GM12892 (cell line): ENCODE measurements around the gene ZBED3.
A peak's percentile ranks its signal among the peaks of the same experiment; 100 is the strongest.

Experiments used
- DNase-seq: peaks from one replicate; pipeline ENCODE4 v3.0.0; 2011; ENCODE audit not compliant: insufficient read length
- FAIRE-seq: peaks from 2 replicates; lab custom pipeline; 2011; peaks lifted over from hg19 to GRCh38; lab: Jason Lieb, UNC
- POLR2A ChIP-seq: IDR thresholded peaks from 2 replicates; pipeline ENCODE4 v1.6.1; 2011; ENCODE audit warnings: low read depth, low read length, control low read depth
- POLR2AphosphoS5 ChIP-seq: IDR thresholded peaks from 2 replicates; pipeline ENCODE4 v1.6.1; 2011; ENCODE audit warnings: low read depth, low read length, control low read depth
- TAF1 ChIP-seq: IDR thresholded peaks from 2 replicates; pipeline ENCODE4 v1.6.1; 2011; ENCODE audit warnings: low read depth, mild to moderate bottlenecking, control low read depth, low read length, borderline replicate concordance

ZBED3 gene

DNA sequence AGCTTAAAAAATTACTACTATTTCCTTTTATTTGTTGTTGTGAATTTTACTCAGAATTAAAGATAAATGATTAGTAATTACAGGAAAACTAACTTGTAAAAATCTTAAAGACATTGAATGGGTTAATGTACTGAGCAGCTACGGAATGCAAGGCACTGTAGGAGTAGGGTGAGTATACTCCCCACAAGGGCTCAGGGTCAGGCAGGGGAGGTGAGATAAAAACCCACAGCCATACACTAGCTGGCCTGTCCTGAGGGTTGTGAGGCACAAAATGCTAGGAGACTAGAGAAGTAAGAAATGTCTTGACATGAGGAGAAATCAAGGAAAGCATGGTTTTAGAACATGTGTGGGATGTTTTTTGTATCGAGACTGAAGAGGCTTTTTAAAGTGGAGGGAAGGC, 13.4 kb downstream of the ZBED3 start:
- DNase-seq = no peak
- no peak for FAIRE-seq

DNA sequence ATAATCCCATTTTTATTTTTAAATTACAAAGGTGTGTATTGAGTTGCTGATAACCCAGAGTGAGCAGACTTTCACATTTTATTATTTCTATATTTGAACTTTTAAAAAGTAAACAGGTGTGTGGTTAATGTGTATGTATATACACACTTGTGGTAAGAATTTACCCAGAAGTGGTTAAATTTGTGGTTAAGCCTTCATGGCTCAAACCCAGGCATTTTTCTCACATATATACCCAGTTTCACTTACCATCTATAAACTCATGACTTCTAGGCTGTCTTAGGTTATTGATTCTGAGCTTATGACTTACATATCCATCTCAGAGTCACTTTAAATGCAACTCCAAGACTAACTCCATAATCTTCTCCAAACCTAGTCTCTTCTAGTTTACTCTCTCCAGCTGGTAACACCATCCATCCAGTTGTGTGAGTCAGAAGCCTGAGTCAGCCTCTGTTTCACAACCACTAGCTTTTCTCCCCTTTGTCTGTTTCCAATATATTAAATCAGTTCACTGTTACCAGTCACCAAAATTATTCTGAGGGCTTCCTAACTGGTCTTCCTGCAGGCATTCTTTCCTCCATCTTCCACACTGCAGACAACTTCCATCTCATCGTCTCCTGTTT, 20.2 kb downstream of the ZBED3 start:
- DNase-seq (no peak), FAIRE-seq (no peak)
- TF ChIP-seq TAF1 = no peak
- TF ChIP-seq POLR2AphosphoS5 = no peak
- TF ChIP-seq POLR2A = no peak

More for the DNA sequence above, 13.4 kb downstream of the ZBED3 start:
- TF ChIP-seq TAF1 (no peak), POLR2AphosphoS5 (no peak), POLR2A (no peak)

DNA sequence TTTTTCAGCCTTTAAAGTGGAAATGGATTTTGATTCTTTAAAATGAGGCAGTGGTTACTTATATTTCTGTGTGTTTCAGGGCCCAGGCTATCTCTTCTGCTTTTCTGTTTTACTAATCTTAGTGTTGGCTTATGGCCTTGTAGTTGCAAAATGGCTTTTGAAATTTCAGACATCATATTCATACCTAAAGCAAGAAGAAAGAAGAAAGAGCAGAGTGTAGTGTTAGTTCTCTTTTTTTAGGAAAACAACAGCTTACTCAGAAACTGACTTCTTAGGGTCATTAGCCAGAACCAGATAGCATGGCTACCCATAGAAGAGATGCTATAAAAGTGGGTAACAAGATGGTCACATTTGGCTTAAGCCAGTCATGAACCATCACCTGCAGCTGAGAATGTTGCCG, 20.9 kb downstream of the ZBED3 start:
- FAIRE-seq = peak; percentile 48
- no peak for TF ChIP-seq POLR2A
- TF ChIP-seq TAF1 = no peak
- no peak for TF ChIP-seq POLR2AphosphoS5

DNA sequence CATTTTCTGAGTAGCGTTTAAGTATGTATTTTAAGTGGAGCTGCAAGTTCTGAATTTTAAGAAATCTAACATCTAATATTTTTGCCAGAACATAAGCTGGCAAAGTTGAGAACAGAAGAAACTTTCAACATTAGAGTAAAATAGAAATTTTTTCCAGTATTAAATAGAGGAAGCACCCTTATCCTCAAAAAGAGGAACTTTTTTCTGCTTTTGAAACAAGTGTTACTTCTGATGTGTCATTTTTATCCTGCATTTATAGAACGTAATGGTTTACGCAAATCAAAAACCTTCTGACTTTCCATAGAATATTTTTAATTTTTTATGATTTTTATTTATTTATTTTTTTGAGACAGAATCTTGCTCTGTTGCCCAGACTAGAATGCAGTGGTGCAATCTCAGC, 21.8 kb downstream of the ZBED3 start:
- DNase-seq (no peak), FAIRE-seq (no peak)
- TF ChIP-seq POLR2AphosphoS5 (no peak), TAF1 (no peak), POLR2A (no peak)

More for the DNA sequence above, 20.9 kb downstream of the ZBED3 start:
- no peak for DNase-seq

DNA sequence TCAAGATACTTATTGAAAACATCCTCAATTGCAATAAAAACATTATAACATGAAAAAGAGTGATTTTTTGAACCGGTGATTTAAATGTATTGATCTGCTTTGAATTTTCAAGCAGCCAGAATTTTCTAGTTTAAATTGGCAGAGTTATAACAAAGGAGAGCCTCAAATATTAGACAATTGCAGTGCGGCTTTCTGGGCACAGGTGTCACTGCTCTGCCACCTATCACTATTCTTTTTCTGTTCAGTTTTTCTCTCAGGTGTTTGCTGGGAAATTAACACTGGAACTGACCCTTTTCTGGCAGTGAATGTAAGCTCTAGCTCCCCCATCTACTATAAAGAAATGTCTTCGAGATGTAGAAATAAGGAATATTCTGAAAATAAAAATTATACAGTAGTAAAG, 23.0 kb downstream of the ZBED3 start:
- TF ChIP-seq TAF1 (no peak), POLR2AphosphoS5 (no peak), POLR2A (no peak)
- DNase-seq = no peak

DNA sequence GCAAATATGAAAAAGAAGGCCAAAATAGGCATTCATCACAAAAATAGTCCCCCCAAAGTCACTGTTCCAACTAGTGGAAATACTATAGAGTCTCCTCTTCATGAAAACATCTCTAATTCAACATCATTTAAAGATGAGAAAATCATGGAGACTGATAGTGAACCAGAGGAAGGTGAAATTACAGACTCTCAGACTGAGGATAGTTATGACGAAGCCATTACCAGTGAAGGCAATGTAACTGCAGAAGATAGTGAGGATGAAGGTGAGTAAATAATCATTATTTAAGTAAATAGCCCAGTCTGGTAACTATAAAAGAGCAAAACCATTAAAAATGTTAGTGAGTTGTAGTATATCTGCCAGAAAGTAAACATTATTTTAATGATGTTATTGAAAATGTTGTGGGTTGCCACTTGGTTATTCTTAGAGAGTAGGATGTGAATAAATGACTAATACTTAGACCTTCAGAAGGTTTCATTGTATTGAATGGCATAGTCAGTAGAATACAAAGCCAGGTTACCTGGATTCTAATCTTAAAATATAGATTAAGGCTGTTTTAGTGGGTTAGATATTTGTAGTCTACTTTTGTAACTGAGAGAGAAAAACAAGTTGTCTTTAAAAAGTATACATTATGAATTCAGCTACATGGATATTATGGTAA, 40.5 kb downstream of the ZBED3 start:
- no peak for TF ChIP-seq TAF1
- FAIRE-seq (no peak), DNase-seq (no peak)

More for the DNA sequence above, 23.0 kb downstream of the ZBED3 start:
- FAIRE-seq = no peak

DNA sequence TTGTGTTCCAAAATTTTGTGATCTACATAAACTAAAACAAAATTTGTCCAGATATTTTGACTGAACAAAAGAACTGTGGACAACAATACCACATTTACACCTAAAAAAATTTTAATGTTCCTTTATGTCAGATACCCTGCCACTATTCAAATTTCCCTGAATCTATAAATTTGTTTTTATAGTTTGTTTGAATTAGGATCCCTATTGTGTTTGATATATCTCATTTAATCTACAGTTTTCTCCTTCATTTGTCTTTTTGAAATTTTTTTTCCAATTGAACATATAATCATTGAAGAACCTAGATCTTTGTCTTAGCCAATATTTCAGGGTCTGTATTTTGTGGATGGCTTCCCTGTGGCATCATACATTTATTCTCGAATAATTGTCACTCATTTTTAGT, 51.1 kb downstream of the ZBED3 start:
- DNase-seq (no peak), FAIRE-seq (no peak)
- TF ChIP-seq POLR2A (no peak), TAF1 (no peak), POLR2AphosphoS5 (no peak)

DNA sequence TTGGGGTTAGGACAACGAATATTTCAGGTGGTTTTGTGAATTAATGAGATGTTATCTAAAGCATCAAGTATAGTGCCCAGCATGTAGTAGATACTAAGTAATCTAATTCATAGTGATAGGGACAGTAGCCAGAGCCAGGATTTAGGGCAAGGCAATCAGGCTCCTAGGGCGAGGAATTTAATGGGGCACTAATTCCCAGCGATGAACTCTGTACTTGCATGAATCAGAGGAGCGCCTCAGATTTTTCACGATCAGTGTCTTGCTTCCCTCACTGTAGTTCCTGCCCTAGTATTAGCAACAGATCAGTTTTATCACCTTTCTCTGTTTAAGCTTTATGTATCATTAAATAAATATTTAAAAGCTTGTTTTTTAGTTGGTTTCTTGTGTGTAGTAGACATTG, 53.7 kb downstream of the ZBED3 start:
- TF ChIP-seq POLR2A (no peak), TAF1 (no peak), POLR2AphosphoS5 (no peak)
- DNase-seq = no peak
- FAIRE-seq = no peak

DNA sequence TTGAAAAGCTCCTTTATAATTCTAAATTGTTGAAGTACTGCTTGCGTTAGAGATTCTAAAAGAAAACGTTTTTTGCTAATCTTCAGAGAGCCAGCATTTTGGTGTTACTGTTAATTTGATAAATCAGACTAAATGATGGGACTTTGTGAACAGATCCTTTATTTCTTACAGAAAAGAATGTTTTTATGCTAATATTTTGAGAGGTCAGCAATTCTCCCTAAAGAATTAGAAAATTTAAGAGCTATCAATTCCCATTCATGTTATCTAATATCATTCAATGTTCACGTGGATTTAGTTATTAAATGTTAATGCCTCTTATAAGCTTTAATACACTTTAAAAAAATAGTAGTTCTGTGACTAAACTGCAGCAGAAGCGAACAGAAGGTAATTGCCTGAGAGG, 54.5 kb downstream of the ZBED3 start:
- FAIRE-seq (no peak), DNase-seq (no peak)
- no peak for TF ChIP-seq POLR2AphosphoS5
- no peak for TF ChIP-seq POLR2A
- TF ChIP-seq TAF1 = no peak

DNA sequence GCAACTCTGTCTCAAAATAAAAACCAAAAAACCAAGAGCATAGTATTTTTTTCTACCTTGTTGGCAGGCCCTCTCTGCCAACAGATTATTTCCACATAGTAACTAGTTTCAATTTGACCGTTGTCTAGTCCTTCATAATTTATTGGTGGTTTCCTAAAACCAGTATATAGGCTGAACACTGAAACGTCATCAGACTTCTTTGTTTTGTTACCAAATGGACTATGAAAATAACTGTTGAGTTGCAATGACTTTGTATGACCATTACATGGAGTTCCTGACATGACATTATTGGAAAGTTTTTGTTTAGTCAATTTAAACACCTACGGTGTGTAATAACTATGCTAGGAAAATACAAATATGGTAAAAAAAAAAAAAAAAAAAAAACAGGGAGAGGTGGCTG, 55.2 kb downstream of the ZBED3 start:
- no peak for FAIRE-seq
- no peak for TF ChIP-seq TAF1
- TF ChIP-seq POLR2AphosphoS5 = no peak
- TF ChIP-seq POLR2A = no peak

DNA sequence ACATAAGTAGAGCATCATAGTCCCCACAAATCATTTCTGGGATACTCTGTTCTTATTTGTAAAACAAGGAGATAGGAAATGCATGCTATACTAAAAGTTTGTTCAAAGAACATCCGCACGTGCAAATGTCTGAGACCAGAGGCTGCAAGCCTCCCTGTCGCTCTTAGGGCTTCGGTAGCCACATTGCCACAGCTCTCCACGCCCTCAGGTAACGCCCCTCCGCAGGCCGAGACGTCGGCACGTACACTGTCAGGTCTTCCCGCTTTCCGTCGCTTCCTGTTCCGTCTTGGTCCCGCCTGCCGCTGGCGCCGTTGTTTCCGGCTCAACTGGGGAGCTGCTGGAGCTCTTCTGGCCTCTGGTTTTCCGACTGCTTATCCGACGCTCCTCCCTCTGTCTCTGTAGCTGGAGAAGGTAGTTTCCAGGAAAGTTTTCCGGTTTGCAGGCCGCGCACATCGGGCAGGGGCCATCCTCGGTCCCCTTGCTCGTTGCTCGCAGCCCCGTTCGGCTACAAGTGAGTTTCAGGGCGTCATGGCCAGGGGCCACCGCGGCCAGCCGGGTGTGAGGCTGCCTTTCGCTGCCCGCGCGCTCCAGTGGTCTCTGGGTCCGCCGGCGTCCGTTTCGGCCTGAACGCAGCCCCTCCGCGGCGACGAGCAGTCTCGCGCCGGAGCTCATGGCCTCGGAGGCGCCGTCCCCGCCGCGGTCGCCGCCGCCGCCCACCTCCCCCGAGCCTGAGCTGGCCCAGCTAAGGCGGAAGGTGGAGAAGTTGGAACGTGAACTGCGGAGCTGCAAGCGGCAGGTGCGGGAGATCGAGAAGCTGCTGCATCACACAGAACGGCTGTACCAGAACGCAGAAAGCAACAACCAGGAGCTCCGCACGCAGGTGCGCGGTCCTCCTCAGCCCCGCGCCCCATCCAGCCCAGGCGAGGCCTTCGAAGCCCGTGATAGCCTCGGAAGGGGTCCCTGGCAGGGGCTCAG, 56.7 kb downstream of the ZBED3 start, which contains the start of gene AGGF1:
AGGF1 (plus strand) TSS at position 308 of the 975 bp plus-strand sequence; CDS start at position 671, 363 bp downstream.
- DNase-seq = peak; percentile 73
- FAIRE-seq = peak; percentile 99
- peak; percentile 89 for TF ChIP-seq POLR2A
- peak; percentile 89 for TF ChIP-seq POLR2AphosphoS5
- TF ChIP-seq TAF1 = peak; percentile 81; the same call in 1 of the 2 replicates

More for the DNA sequence above, 55.2 kb downstream of the ZBED3 start:
- DNase-seq = no peak
